ENCODE measurements around the gene SLC8A1.

- TF ChIP-seq CTCF (IDR thresholded peaks at IDR 0.05) = no peak
- TF ChIP-seq POLR2A (IDR thresholded peaks at IDR 0.05) = no peak
- TF ChIP-seq POLR2AphosphoS5 (IDR thresholded peaks at IDR 0.05) = no peak
Observed at GRCh38 chr2:40369267-40370006, 82.5 kb downstream of the SLC8A1 start.
